ENCODE results near the gene B4GALNT2.
"Not testable (repeated sequence)": the region's sequence is repeated elsewhere in the genome, so short reads cannot be mapped to it uniquely, and the experiment has no call there.

B4GALNT2 gene, protein sequence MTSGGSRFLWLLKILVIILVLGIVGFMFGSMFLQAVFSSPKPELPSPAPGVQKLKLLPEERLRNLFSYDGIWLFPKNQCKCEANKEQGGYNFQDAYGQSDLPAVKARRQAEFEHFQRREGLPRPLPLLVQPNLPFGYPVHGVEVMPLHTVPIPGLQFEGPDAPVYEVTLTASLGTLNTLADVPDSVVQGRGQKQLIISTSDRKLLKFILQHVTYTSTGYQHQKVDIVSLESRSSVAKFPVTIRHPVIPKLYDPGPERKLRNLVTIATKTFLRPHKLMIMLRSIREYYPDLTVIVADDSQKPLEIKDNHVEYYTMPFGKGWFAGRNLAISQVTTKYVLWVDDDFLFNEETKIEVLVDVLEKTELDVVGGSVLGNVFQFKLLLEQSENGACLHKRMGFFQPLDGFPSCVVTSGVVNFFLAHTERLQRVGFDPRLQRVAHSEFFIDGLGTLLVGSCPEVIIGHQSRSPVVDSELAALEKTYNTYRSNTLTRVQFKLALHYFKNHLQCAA

DNA sequence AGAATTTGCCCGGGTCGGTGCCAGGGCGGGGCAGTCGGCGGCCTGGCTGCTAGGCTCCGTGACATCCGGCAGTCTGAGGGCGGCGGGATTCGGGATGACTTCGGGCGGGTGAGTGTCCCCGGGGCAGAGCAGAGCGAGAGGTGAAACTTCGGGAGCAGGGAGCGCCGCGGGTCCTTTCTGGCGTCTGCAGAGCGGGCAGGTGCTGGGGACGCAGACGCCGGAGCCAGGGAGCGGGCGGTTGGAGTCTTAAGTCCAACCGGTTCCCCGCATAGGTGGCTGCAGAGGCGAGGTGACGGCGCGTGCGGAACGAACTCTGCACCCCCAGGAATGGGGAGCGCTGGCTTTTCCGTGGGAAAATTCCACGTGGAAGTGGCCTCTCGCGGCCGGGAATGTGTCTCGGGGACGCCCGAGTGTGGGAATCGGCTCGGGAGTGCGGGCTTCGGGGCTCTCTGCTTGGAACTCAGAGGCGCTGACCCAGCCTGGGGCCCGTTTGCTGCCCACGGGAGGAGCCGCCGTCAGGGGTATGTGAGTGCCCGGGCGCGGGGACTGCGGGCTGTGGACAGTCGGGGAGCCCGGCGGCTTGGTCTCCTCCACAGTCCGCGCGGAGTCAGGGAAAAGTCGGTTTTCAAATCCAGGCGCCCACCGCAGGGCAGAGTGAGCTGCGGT lies at the start of gene B4GALNT2:
Gene B4GALNT2, plus strand, starts transcription at position 71 of the 666 bp plus-strand sequence. Its CDS starts 24 bp downstream, at position 95.
- DNase-seq = peak; percentile 46

DNA sequence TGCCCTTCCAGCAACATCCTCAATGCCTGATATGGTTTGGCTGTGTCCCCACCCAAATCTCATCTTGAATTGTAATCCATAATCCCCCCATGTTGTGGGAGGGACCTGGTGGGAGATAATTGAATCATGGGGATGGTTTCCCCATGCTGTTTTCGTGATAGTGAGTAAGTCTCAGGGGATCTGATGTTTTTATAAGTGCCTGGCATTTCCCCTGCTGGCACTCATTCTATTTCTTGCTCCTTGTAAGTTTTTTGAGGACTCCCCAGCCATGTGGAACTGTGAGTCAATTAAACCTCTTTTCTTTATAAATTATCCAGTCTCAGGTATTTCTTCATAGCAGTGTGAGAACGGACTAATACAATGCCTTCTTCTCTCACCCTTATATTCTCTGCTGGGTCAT lies 47.5 kb upstream of the B4GALNT2 start:
- peak; percentile 46 for DNase-seq

DNA sequence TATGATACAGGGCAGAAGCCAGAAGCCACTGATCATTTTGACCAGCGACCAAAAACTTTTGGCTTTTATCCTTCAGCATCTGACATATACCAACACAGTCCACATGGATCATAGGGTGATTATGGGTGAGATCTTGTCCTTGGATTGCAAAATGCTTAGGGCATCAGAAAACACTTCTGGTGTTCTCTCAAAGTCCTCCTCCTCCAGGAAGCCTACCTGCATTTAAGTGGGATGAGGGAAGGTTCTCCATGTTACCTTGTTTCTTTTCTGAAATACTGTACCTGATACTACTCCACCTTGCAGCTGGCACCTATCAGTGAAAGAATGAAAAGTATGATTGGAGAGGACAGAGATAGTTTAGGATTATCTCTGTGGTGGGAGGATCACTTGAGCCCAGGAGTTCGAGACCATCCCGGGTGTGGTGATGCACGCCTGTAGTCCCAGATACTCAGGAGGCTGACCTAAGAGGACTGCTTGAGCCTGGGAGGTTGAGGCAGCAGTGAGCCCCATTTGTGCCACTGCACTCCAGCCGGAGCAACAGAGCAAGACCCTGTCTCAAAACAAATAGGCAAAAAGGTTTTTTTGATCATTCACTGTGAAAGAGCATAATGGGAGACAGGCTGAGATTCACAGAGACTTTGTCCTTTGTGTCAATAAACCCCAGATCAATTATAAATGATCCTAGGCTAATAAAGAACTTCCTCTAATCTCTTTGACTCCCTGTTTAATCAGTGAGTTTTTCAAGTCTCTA lies 46.8 kb upstream of the B4GALNT2 start:
- DNase-seq = no peak

DNA sequence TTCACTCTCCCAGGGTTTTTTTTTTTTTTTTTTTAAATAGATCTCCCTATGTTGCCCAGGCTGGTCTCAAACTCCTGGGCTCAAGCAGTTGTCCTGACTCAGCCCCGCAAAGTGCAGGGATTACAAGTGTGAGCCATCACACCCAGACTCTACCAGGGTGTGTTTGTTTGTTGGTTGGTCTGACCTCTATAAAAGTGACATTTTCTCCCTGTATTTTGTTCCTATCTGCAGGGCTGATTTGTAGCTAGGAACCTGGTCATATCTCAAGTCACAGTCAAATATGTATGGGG lies 46.3 kb upstream of the B4GALNT2 start:
- no peak for DNase-seq

DNA sequence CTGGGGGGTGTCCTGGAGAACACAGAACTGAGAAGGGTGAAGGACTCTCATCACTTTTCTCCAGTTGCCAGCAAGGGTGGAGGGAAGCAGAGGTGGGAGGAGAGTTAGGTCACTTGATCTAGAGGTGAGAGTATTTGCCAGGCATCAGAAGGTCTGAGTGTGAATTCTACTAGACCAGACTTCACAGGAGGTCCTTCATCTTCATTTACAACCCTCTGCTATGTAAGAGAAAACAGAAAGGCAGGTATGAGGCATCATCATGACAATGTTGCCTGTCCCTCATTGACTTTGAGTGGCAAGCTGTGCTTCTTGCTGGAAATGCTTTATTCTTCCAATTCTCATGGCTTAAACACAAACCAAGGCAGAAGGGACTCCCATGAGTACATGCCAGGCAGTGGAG lies 45.9 kb upstream of the B4GALNT2 start:
- no peak for DNase-seq

DNA sequence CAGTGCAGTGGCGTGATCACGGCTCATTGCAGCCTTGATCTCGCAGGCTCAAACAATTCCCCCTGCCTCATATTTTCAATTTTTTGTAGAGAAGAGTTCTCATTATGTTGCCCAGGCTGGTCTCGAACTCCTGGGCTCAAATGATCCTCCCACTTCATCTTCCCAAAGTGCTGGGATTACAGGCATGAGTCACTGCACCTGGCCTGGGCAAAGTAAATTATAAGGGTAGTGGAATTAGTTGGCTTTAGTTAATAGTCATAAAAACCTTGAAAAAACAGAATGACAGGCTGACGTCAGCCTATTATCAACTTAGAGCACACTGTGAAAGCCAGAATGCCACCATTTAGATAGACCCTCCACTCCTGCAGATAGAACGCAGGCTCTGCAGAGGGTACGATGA lies 43.5 kb upstream of the B4GALNT2 start:
- DNase-seq = no peak

DNA sequence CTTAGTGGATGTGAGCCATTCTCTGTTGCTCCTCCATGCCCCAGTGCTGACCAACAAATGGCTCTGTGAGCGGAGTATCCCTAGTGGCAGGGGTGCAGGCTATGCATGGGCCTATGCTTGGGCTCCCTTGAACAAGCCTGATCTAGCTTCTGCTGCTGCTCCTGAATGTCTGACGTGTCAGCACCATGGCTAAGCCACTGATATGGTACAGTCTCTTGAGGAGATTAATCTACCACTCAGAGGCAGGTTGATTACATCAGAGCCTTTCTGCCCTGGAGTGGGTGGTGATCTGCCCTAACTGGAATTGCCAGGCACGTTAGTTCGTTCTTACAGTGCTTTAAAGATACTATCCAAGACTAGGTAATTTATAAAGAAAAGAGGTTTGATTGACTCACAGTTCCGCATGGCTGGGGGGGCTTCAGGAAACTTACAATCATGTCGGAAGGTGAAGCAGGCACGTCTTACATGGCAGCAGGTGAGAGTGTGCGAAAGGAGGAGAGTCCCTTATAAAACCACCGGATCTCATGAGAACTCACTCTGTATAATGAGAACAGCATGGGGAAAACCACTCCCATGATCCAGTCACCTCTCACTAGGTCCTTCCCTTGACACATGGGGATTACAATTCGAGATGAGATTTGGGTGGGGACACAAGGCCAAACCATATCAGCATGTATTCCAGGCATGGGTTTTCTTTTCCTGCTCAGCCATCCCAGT lies 41.5 kb upstream of the B4GALNT2 start:
- DNase-seq = peak; percentile 43

DNA sequence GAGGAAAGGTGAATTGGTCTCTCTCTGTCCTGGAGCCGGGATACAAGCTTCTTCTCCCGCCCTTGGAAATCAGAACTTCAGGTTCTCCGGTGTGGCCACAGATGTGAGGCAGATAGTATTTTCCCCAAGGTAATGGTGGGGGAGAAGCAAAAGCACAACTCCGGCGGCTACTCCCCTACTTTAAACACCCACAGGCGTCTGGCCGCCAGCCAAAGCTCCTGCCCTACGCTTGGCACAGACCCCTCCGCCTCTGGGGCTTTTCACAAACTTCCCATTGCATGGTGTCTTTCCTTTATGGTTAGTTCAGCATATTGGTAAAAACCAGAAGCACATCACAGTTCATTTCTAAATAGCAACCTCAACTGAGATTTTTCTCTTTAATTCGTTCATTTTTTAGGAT lies 39.4 kb upstream of the B4GALNT2 start:
- no peak for DNase-seq

DNA sequence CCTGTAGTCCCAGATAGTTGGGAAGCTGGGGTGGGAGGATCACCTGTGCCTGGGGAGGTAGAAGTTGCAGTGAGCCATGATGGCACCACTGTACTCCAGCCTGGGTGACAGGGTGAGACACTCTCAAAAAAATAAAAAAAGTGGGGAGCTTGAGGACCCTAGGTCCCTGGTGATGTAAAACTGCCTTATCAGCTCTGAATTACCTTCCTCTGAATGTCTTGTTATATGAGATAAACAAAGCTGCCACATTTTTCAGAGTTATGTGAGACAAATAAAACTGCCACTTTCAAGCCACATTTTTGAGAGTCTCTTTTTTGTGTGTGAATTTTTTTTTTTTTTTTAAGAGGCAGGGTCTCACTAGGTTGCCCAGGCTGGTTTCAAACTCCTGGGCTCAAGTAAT lies 32.0 kb upstream of the B4GALNT2 start:
- no peak for DNase-seq

DNA sequence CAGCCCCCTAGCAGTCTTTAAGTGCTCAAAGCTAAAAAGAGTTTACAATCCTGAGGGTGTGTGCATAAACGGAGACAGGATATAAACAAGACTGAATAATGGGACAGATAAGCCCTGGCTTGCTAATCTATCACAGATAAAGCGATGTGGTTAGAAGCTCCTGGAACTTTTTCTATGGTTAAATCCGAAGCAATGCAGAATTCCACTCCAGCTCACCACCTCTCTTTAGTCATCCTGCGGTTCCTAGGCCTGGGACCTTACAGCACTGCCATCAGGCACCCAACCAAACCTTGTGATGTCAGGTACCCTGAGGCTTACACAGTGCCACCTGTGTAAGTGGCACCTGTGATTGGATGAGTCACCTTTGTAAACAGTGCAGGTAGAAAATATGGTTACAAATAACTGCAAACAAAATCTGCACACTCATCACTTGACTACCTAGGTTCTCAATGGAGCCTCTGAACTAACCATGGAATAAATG lies 31.5 kb upstream of the B4GALNT2 start:
- no peak for DNase-seq

DNA sequence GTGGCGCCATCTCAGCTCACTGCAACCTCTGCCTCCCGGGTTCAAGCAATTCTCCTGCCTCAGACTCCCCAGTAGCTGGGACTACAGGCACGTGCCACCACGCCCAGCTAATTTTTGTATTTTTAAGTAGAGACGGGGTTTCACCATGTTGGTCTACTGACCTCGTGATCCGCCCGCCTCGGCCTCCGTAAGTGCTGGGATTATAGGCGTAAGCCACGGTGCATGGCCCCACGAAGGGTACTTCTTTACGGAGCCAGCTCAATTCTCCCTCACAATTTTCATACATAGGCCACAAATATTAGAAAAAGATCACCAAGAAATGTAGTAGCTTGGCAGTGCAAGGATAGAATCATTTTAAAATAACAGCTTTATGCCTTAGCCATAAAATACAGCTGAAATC lies 29.2 kb upstream of the B4GALNT2 start:
- not testable (repeated sequence) for DNase-seq

DNA sequence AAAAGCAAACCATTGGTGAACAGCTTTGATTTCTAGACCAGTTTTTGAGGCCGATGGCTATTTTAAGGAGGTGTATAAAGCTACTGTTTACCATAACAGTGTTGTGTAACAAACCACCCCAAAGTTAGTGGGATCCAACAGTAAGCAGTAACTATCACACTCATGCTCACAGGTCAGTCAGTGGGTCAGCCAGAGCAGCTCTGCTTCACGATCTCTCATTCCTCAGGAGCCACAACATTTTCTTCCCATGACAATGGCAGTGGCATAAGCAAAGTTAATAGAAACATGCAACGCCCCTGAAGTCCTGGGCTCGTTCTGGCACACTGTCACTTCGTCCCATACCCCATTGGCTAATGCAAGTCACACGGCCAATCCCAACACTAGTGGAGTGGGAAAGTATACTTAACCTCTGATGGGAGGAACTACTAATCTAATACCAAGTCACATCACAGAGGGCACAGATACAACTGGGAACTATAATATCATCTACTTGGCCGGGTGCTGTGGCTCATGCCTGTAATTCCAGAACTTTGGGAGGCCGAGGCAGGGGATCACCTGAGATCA lies 28.0 kb upstream of the B4GALNT2 start:
- DNase-seq = no peak

DNA sequence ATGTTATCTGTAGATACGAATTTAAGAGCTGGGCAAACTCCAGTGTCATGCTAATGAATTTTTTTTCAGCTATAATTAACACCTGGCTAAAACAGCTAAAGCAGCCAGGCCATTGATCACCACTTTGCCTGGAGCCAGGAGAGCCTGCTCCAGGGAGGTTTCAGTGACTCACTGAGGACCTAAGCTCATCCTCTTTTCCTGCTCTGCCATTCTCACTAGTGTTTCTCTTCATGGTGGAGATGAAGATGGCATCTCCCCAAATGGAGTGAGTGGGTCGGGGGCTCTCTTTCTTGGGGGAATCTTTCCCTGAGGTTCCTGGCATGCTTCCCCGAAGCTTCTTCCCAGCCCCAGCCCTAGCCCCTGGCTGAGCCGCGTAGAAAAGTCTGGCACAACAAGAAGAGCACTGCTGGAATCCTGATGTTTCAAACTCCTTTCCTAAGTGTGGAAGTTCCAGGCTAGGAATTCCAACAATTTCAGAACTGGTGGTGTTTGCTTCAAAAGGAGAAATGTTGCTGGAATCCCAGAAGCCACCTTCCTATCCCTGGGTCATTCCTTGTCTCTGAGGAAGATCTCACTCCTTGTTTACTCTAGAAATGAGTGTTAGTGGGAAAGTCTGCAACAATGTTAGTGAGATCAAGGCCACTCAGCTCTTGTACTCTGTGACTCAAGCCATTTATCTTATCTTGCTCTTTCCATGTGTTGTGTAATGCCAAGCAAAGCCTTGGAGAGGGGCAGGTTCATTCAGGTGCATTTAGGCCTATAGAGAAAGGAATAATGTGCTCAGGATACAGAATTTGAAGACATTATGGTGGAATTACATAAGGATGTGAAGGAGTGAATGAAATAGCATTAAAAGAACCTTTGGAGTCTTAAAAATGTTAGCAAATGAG lies 26.0 kb upstream of the B4GALNT2 start:
- no peak for DNase-seq

DNA sequence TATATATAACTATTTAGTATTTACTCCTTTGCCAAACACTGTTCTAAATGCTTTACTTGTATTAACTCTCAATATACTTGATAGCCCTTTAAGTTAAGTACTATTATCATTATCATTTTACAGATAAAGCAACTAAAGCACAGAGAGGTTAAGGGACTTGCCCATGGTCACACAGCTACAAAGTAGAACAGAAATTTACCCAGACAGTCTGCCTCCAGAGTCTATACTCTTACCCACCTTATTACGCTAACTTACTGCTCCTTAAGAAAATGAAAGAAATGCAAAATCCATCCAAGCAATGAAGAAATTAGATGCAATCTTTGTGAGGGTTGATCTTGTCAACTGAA lies 25.4 kb upstream of the B4GALNT2 start:
- DNase-seq = no peak

DNA sequence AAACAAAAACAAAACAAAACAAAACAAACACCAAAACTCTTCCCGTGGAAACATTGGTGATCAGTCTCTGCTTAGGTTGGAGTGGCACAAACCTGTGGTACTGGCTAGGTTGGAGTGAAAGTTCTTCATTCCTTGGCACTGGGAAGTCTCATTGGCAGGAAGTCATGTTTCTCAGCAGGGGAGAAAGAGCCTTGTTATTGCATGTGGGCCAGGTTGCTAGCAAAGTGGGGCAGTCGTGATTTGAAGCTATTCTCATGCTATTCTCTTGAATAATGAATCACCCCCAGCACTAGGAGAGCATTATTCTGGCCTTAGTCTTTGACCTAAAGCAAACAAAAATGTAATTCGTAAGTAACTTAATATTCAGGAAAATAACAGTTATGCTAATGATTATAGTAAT lies 24.3 kb upstream of the B4GALNT2 start:
- DNase-seq = no peak

DNA sequence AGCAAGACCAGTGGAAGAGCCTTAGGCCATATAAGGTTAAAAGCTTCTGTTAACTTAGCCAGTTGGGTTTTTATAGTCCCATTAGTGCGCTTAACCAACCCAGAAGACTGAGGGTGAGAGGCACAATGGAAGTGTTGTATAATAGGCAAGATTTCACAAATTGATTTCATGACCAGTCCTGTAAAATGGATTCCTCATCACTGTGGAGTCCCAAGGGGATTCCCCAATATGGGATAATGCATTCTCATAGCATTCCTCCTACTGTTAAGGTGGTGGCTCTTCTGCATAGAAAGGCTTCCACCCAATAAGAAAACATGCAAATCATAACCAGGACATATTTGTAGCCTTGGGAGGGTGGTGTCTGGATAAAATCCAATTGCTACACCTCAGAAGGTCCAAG lies 22.1 kb upstream of the B4GALNT2 start:
- DNase-seq = no peak

DNA sequence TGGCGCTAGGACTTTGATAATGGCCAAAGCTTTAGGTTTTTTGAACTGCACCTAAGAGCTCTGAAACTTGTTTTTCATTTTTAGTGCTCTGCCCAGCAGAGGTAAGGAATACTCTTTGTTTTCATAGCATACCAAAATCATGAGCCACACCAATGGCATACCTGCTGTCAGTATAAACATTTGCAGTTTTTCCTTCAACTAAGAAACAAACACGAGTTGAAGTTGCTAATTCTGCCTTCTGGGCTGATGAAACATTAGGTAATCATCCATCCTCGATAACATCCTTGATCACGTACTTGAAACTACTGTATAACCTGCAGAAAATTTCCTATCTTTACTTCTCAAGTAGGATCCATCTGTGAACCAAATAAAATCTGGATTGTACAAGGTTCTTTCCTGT lies 20.6 kb upstream of the B4GALNT2 start:
- no peak for DNase-seq

DNA sequence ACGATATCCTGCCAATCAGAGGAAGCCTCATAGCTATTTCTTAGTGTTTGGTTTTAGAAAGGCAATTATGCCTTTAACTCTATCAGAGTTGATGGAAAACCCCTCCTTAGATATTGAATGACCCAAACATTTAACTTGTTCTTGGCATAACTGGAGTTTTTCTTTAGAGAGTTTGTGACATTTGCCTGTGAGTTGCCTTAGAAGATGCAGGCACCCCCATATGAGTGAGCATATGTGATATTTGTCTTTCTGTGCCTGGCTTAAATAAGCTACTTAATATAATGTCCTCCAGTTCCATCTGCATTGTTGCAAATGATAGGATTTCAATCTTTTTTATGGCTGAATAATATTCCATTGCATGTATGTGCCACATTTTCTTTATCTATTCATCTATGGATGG lies 19.6 kb upstream of the B4GALNT2 start:
- DNase-seq = no peak

DNA sequence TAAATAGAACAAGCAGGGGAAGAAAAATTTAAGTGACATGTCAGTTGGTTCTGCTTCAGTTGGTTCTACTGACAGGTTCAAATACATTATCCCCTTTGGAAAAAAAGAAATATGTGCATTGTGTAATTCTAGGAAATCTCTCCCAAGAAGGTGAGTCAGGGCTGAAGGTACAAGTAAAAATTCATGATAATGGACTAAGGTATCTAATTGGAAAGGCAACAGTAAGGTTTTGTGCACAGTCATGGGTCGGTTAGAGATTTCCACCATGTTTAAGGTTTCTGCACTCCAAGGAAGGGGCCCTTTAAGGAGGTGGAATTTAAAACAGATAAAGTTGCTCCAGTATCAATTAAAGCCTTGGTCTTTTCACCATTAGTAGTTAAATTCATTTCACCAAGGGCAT lies 17.9 kb upstream of the B4GALNT2 start:
- DNase-seq = no peak

DNA sequence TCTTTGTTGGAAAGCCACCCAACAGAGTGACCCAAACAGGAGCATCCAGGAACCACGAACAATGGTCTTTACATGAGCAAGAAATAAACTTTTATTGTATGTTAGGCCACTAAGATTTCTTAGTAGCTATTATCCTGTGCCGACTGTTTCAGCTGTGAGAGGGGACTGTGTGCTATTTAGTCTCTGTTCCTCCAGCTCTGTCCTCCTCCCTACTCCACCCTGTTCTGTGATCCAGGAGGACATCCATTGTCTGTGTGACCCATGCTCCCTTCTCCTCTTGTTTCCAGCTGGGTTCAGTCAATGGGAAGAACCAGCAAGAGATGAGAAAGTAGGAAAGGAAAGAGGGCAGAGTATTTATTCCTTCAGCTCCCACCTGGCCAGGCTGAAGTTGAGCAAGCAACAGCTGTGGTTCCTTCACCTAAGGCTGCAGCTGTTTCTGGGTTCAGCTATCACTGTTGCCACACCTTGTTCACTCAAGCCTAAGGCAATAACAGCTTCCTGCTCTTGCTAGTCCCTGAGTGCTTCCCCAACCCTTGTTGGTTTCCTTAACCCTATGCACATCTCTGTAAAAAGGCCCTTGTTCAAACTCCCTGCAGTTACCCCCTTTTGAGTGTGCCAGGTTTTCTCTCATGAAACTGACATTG lies 14.9 kb upstream of the B4GALNT2 start:
- no peak for DNase-seq

DNA sequence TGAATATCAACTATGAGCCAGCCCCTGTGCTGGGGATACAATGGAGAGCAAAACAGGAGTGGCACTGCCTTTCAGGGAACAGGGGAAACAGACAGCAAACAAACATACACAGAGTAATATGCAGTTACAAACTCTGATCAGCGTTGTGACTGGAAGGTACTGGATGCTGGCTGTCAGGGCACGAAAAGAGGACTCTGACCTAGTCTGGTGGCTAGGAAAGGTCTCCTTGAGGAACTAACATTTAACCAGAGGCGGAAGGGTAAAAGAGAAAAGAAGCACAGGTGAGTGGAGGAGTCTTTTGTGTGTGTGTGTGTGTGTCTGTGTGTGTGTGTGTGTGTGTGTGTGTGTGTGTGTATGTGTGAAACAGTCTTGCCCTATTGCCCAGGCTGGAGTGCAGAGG lies 12.4 kb upstream of the B4GALNT2 start:
- DNase-seq = no peak

All from NCI-H82 (cell line).